Measurements from ENCODE around the gene NDRG3. TPM values are rescaled to one million over a fixed set of nuclear protein-coding genes. Genes with fewer than 3 reads are reported as not detected.

Gene NDRG3
- total RNA-seq, 1 experiment from 2014 or later = 23.6 TPM

GRCh38 chr20:36633285-36633772 lies 112.6 kb downstream of the NDRG3 start:
- Histone ChIP-seq H3K9ac (ENCODE audit: extremely low read depth, insufficient read length, low read length) (no peak overlapping the region), H3K4me1 (ENCODE audit: insufficient read depth, low read length) (no peaks in the 10 kb centered on the region; the same call in 1 of the 2 replicates), H2AK5ac (ENCODE audit: insufficient read length, low read length) (no peak overlapping the region), H2AFZ (ENCODE audit: low read length) (no peak overlapping the region), H3K23ac (ENCODE audit: insufficient read length, low read depth, low read length) (no peak overlapping the region), H3K9me3 (ENCODE audit: control insufficient read depth, low read depth, low read length) (no peaks in the 10 kb centered on the region), H3K79me2 (ENCODE audit: insufficient read depth, low read length) (no peaks in the 10 kb centered on the region), H2BK15ac (ENCODE audit: low read depth, low read length) (no peak overlapping the region), H3T11ph (ENCODE audit: low read length) (no peak overlapping the region), H2BK12ac (ENCODE audit: insufficient read length, low read depth, low read length) (no peak overlapping the region), H3K23me2 (ENCODE audit: insufficient read length, low read depth, low read length, poor library complexity, severe bottlenecking) (no peaks in the 10 kb centered on the region), H3K56ac (ENCODE audit: insufficient read length, low read depth, low read length) (no peak overlapping the region), H3K79me1 (ENCODE audit: insufficient read depth, low read depth, low read length, poor library complexity, severe bottlenecking) (no peaks in the 10 kb centered on the region), H4K5ac (ENCODE audit: insufficient read length, low read depth, low read length) (no peak overlapping the region), H3K18ac (ENCODE audit: insufficient read length, low read depth, low read length) (no peak overlapping the region), H3K14ac (ENCODE audit: insufficient read depth, low read length) (no peak overlapping the region; the same call in 1 of the 2 replicates), H3K27me3 (ENCODE audit: insufficient read depth, low read length) (no peaks in the 10 kb centered on the region), H2BK20ac (ENCODE audit: low read depth, low read length, poor library complexity, severe bottlenecking) (no peak overlapping the region), H4K20me1 (ENCODE audit: control insufficient read depth, insufficient read depth, insufficient read length) (no peaks in the 10 kb centered on the region), H2BK120ac (ENCODE audit: low read depth, low read length, poor library complexity, severe bottlenecking) (no peak overlapping the region), H2BK5ac (ENCODE audit: insufficient read length, low read length) (no peak overlapping the region), H4K91ac (ENCODE audit: insufficient read length, low read depth, low read length) (no peak overlapping the region), H3K27ac (ENCODE audit: insufficient read length, low read depth, low read length) (no peak overlapping the region), H4K8ac (replicated peaks; ENCODE audit: insufficient read length, low read depth, low read length) (no peak overlapping the region), H3K4me2 (ENCODE audit: insufficient read depth, insufficient read length, low read length) (no peak overlapping the region), H3K4ac (ENCODE audit: low read depth, low read length) (no peak overlapping the region)
- H3K9me3 Mint-ChIP-seq = no peaks in the 10 kb centered on the region
- no peak for DNase-seq
- peaks cover 6 to 8% of the 10 kb centered on the region in 2 experiments; a peak in 3 of 4 replicates for H3K4me1 Mint-ChIP-seq
- no CpG with 5 or more reads among the region's 9 CpGs for WGBS (ENCODE audit: extremely low coverage, insufficient read length, low lambda C conversion rate)
- no peaks in the 10 kb centered on the region for H3K36me3 Mint-ChIP-seq (ENCODE audit: insufficient read depth in 1 of 3, low read depth in 3 of 3)
- no peak for TF ChIP-seq CTCF (conservative IDR thresholded peaks at IDR 0.05)
- no peak overlapping the region for H3K27ac Mint-ChIP-seq
- no peak overlapping the region for H3K4me3 Mint-ChIP-seq
- H3K27me3 Mint-ChIP-seq (ENCODE audit: low read depth) = no peaks in the 10 kb centered on the region
